ENCODE measurements around the gene NOX5. TPM values are rescaled to one million over a fixed set of nuclear protein-coding genes. Genes with fewer than 3 reads are reported as not detected.
A peak's percentile ranks its signal among the peaks of the same experiment; 100 is the strongest.

Gene NOX5
- total RNA-seq, 4 donors from 2014 or later, result 0.19 to 1.5 (median 0.46) TPM

- peaks cover 7 to 25% (median 16%) of the 10 kb centered on the region in 3 donors for H3K4me1 ChIP-seq
- H3K9me3 ChIP-seq, result no peaks in the 10 kb centered on the region
- 86 to 95% methylated on average over 5 of the region's 5 CpGs for WGBS, 2 donors
- H3K36me3 ChIP-seq, result no peaks in the 10 kb centered on the region
- no peak overlapping the region for H3K27ac ChIP-seq
- no peak for TF ChIP-seq POLR2A (IDR thresholded peaks at IDR 0.05)
- no peak for TF ChIP-seq CTCF (IDR thresholded peaks at IDR 0.05)
- peaks cover 0 to 16% (median 0%) of the 10 kb centered on the region in 4 donors for H3K27me3 ChIP-seq
- no peak overlapping the region for H3K4me3 ChIP-seq
- intact Hi-C loops (cut with DNase I), result no loop called here
- no peak for DNase-seq
Observed at GRCh38 chr15:69075440-69075839, 60.9 kb downstream of the NOX5 start.

- Histone ChIP-seq H3K4me1 (peaks cover 17 to 38% (median 21%) of the 10 kb centered on the region in 3 donors), H3K36me3 (no peaks in the 10 kb centered on the region), H3K27ac (no peak overlapping the region), H3K4me3 (no peak overlapping the region), H3K9me3 (no peaks in the 10 kb centered on the region), H3K27me3 (peaks cover 0 to 11% (median 0%) of the 10 kb centered on the region in 4 donors)
- intact Hi-C loops (cut with DNase I), result no loop called here
- 81 to 84% methylated on average over 1 of the region's 1 CpG for WGBS, 2 donors
- TF ChIP-seq POLR2A (IDR thresholded peaks at IDR 0.05) (no peak), CTCF (IDR thresholded peaks at IDR 0.05) (no peak)
- DNase-seq, result no peak
Observed at GRCh38 chr15:69076756-69077155, 62.3 kb downstream of the NOX5 start.

- intact Hi-C loops (cut with DNase I), result no loop called here
- no peak for DNase-seq
- peaks cover 17 to 51% (median 19%) of the 10 kb centered on the region in 3 donors for H3K4me1 ChIP-seq
- WGBS, 2 donors, result 92 to 95% methylated on average over 6 to 8 of the region's 8 CpGs
- H3K27me3 ChIP-seq, result peaks cover 0 to 11% (median 0%) of the 10 kb centered on the region in 4 donors
- H3K4me3 ChIP-seq, result no peak overlapping the region
- no peaks in the 10 kb centered on the region for H3K36me3 ChIP-seq
- H3K9me3 ChIP-seq, result no peaks in the 10 kb centered on the region
- TF ChIP-seq CTCF (IDR thresholded peaks at IDR 0.05) (no peak), POLR2A (IDR thresholded peaks at IDR 0.05) (no peak)
- H3K27ac ChIP-seq, result no peak overlapping the region
Observed at GRCh38 chr15:69078638-69079037, 64.1 kb downstream of the NOX5 start.

- WGBS, 2 donors, result 36 to 42% methylated on average over 8 of the region's 8 CpGs
- TF ChIP-seq POLR2A (IDR thresholded peaks at IDR 0.05), result no peak
- TF ChIP-seq CTCF (IDR thresholded peaks at IDR 0.05), result no peak
- Histone ChIP-seq H3K27ac (peak overlapping the region in 3 of 4 donors; percentile 50 to 80 (median 77)), H3K36me3 (no peaks in the 10 kb centered on the region), H3K9me3 (no peaks in the 10 kb centered on the region), H3K27me3 (no peaks in the 10 kb centered on the region), H3K4me1 (peaks cover 7 to 32% (median 10%) of the 10 kb centered on the region in 3 donors), H3K4me3 (no peak overlapping the region)
- intact Hi-C loops (cut with DNase I), result no loop called here
- DNase-seq, result no peak
Observed at GRCh38 chr15:69080295-69081248, 66.1 kb downstream of the NOX5 start.

GRCh38 chr15:69081310-69082004, 67.0 kb downstream of the NOX5 start:
- Histone ChIP-seq H3K36me3 (no peaks in the 10 kb centered on the region), H3K27ac (peak overlapping the region in 3 of 4 donors; percentile 50 to 80 (median 77)), H3K4me3 (no peak overlapping the region), H3K9me3 (no peaks in the 10 kb centered on the region), H3K27me3 (no peaks in the 10 kb centered on the region), H3K4me1 (peaks cover 5 to 40% (median 10%) of the 10 kb centered on the region in 3 donors)
- intact Hi-C loops (cut with DNase I), result no loop called here
- DNase-seq, result no peak
- 39 to 55% methylated on average over 9 to 10 of the region's 10 CpGs for WGBS, 2 donors
- TF ChIP-seq CTCF (IDR thresholded peaks at IDR 0.05) (no peak), POLR2A (IDR thresholded peaks at IDR 0.05) (no peak)

All from esophagus squamous epithelium (tissue), 5 donors.